ENCODE results near the gene FN3K. TPM values are rescaled to one million over a fixed set of nuclear protein-coding genes. Genes with fewer than 3 reads are reported as not detected.

Gene FN3K
- total and polyA plus RNA-seq, 2 of the 13 experiments (the other 11 are each of a cell fraction or from before 2014, with no cell fraction given) = 3.5 to 12.2 TPM

- TF ChIP-seq ONECUT2 (CRISPR knock-in tag; IDR thresholded peaks at IDR 0.05) = no peak
- peak; percentile 76; the same call in 1 of the 2 replicates for TF ChIP-seq TSC22D2 (CRISPR knock-in tag; IDR thresholded peaks at IDR 0.05; ENCODE audit: borderline replicate concordance)
- TF ChIP-seq ZNF776 (CRISPR knock-in tag; IDR thresholded peaks at IDR 0.05) = peak; percentile 69; the same call in 1 of the 2 replicates
- peak; percentile 46; the same call in 1 of the 2 replicates for TF ChIP-seq MYC (CRISPR knock-in tag; IDR thresholded peaks at IDR 0.05; ENCODE audit: borderline replicate concordance)
- peak; percentile 58; the same call in 1 of the 2 replicates for TF ChIP-seq HNF1B (CRISPR knock-in tag; IDR thresholded peaks at IDR 0.05)
- TF ChIP-seq MEF2D (CRISPR knock-in tag; IDR thresholded peaks at IDR 0.05) = no peak
- TF ChIP-seq PHB2 (IDR thresholded peaks at IDR 0.05; ENCODE audit: partially characterized antibody) = no peak
- peak; percentile 99 for TF ChIP-seq ZBTB38 (CRISPR knock-in tag; IDR thresholded peaks at IDR 0.05)
- TF ChIP-seq POGK (CRISPR knock-in tag; conservative IDR thresholded peaks at IDR 0.05) = 0 out of 2 replicates have a peak, but pooled peaks have one; percentile 39
- 0 out of 2 replicates have a peak, but pooled peaks have one; percentile 44 for TF ChIP-seq ZNF704 (CRISPR knock-in tag; IDR thresholded peaks at IDR 0.05; ENCODE audit: borderline replicate concordance)
- TF ChIP-seq ZNF687 (CRISPR knock-in tag; IDR thresholded peaks at IDR 0.05) = peak; percentile 66
- peak; percentile 88 for TF ChIP-seq RAD21 (CRISPR knock-in tag; IDR thresholded peaks at IDR 0.05)
- no peak for TF ChIP-seq ZNF136 (CRISPR knock-in tag; IDR thresholded peaks at IDR 0.05; ENCODE audit: low read depth)
- 0 out of 2 replicates have a peak, but pooled peaks have one; percentile 60 for TF ChIP-seq ATF7-NPFF (CRISPR knock-in tag; IDR thresholded peaks at IDR 0.05; ENCODE audit: low read depth)
- TF ChIP-seq KMT2A (CRISPR knock-in tag; IDR thresholded peaks at IDR 0.05) = peak; percentile 43; the same call in 1 of the 2 replicates
- TF ChIP-seq SALL1 (CRISPR knock-in tag; IDR thresholded peaks at IDR 0.05) = peak; percentile 68
- TF ChIP-seq ZC3H4 (CRISPR knock-in tag; IDR thresholded peaks at IDR 0.05; ENCODE audit: borderline replicate concordance) = no peak
- TF ChIP-seq MAX (IDR thresholded peaks at IDR 0.05) = peak; percentile 33; the same call in 1 of the 2 replicates
- TF ChIP-seq NFKB2 (CRISPR knock-in tag; IDR thresholded peaks at IDR 0.05; ENCODE audit: borderline replicate concordance) = peak; percentile 56; the same call in 1 of the 2 replicates
- TF ChIP-seq GZF1 (CRISPR knock-in tag; IDR thresholded peaks at IDR 0.05) = no peak
These were observed 39.8 kb downstream of the FN3K start (continued) for GRCh38 chr17:82775001-82775823.
